Measurements from ENCODE around the gene SP3. TPM values are rescaled to one million over a fixed set of nuclear protein-coding genes. Genes with fewer than 3 reads are reported as not detected.

The SP3 gene
- polyA plus RNA-seq, 2 of the 4 experiments (the other 2 are of a cell fraction) = 40.1 to 83.1 TPM

DNA sequence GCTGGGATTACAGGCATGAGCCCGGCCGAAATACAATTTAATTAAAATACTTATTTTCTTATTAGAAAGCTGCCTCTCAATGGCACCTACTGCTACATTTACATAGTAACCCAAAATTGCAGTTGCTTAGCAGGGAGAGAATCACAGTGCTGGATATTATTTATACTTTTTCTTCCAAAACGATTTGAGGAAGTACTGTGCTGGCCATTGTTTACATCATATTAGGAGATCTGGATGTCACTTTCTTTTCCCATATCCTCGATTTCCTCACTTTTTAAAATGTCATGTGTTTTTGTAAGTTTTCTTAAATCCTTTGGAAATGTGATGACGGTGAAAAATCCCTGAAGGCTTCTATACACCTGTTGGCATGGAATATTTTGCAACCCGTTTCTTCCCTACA is 3.4 kb upstream of the SP3 start:
- WGBS (ENCODE audit: missing lambda C conversion rate) = 70% methylated on average over 6 of the region's 6 CpGs
- POLR2A ChIA-PET = interaction anchor here (0.6 kb wide), 1 partner anchor 12 kb away, joined by 3 read pairs; no protein-coding TSS in a partner anchor

DNA sequence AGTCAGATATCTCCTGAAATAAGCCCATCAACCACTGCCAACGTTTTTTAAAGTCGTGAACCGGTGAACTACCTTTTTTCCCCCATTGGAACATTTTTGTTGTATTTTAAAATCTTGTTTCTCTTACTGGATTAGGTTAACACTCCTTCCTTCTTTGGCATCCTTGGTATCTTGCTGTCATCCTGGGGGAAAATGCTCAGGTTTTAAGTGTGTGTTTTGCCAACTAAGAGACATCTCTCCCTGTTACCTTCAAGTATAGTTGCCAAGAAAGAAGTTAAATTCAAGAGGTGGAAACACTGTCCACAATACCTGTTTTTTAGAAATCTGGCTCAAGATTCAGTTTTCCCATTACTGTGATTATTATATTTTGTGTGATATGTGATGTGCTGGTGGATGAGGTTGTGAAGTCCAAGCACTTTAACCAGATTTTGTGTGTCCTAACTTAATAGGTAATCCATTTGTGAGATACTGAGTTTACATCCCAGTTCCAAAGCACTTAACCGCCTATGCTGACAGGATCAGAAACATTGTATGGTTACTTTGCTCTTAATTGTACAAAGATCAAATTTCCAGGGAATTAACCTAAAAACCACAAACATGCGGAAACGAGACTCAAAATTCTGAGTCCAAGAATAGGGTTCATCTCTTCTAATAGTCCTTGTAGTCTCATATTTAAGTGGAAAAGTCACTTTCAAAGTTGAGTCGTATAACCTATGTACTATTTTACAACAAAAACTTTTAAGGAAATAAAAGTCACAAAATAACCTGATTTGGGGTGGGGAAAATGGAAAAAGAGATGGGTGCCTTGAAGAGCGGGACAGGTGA is 1.3 kb upstream of the SP3 start:
- POLR2A ChIA-PET = interaction anchor here (0.6 to 1.5 kb wide), 8 partner anchors 12 to 376 kb away, joined by 3 to 12 read pairs (median 4); no protein-coding TSS in a partner anchor
- CTCF ChIA-PET = no interaction called here
- Histone ChIP-seq H3K4me3 (peak overlapping the region; percentile 99), H3K4me1 (peaks cover 30% of the 10 kb centered on the region), H3K9me3 (peaks cover 1% of the 10 kb centered on the region; the same call in 1 of the 3 replicates), H3K27ac (peak overlapping the region; percentile 100), H3K4me2 (peak overlapping the region; percentile 95)
- FAIRE-seq (no peak), ATAC-seq (no peak), DNase-seq (ENCODE audit: low read depth in 1 of 2, low spot score in 1 of 2) (peak; percentile 34 to 72)
- 19% methylated on average over 8 of the region's 8 CpGs for WGBS (ENCODE audit: missing lambda C conversion rate)
- TF ChIP-seq HEYL (CRISPR knock-in tag; IDR thresholded peaks at IDR 0.05) (no peak), RNF2 (IDR thresholded peaks at IDR 0.05; ENCODE audit: borderline replicate concordance, low read depth) (no peak), EHF (CRISPR knock-in tag; IDR thresholded peaks at IDR 0.05) (no peak), MAZ (IDR thresholded peaks at IDR 0.05; ENCODE audit: borderline replicate concordance, low read depth, low read length) (no peak), PHF8 (IDR thresholded peaks at IDR 0.05; ENCODE audit: borderline replicate concordance, low read depth) (no peak), SMC3 (IDR thresholded peaks at IDR 0.05) (no peak)
- TF ChIP-seq, protein P1, sequence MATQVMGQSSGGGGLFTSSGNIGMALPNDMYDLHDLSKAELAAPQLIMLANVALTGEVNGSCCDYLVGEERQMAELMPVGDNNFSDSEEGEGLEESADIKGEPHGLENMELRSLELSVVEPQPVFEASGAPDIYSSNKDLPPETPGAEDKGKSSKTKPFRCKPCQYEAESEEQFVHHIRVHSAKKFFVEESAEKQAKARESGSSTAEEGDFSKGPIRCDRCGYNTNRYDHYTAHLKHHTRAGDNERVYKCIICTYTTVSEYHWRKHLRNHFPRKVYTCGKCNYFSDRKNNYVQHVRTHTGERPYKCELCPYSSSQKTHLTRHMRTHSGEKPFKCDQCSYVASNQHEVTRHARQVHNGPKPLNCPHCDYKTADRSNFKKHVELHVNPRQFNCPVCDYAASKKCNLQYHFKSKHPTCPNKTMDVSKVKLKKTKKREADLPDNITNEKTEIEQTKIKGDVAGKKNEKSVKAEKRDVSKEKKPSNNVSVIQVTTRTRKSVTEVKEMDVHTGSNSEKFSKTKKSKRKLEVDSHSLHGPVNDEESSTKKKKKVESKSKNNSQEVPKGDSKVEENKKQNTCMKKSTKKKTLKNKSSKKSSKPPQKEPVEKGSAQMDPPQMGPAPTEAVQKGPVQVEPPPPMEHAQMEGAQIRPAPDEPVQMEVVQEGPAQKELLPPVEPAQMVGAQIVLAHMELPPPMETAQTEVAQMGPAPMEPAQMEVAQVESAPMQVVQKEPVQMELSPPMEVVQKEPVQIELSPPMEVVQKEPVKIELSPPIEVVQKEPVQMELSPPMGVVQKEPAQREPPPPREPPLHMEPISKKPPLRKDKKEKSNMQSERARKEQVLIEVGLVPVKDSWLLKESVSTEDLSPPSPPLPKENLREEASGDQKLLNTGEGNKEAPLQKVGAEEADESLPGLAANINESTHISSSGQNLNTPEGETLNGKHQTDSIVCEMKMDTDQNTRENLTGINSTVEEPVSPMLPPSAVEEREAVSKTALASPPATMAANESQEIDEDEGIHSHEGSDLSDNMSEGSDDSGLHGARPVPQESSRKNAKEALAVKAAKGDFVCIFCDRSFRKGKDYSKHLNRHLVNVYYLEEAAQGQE (IDR thresholded peaks at IDR 0.05) = no peak
- TF ChIP-seq, protein P2, sequence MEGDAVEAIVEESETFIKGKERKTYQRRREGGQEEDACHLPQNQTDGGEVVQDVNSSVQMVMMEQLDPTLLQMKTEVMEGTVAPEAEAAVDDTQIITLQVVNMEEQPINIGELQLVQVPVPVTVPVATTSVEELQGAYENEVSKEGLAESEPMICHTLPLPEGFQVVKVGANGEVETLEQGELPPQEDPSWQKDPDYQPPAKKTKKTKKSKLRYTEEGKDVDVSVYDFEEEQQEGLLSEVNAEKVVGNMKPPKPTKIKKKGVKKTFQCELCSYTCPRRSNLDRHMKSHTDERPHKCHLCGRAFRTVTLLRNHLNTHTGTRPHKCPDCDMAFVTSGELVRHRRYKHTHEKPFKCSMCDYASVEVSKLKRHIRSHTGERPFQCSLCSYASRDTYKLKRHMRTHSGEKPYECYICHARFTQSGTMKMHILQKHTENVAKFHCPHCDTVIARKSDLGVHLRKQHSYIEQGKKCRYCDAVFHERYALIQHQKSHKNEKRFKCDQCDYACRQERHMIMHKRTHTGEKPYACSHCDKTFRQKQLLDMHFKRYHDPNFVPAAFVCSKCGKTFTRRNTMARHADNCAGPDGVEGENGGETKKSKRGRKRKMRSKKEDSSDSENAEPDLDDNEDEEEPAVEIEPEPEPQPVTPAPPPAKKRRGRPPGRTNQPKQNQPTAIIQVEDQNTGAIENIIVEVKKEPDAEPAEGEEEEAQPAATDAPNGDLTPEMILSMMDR (IDR thresholded peaks at IDR 0.05) = no peak

More for the DNA sequence above, 3.4 kb upstream of the SP3 start:
- no peak overlapping the region for H3K4me2 ChIP-seq
- no peak overlapping the region for H3K4me3 ChIP-seq
- H3K9me3 ChIP-seq = no peaks in the 10 kb centered on the region
- CTCF ChIA-PET = no interaction called here
- ATAC-seq (no peak), DNase-seq (ENCODE audit: low read depth in 1 of 2, low spot score in 1 of 2) (no peak), FAIRE-seq (no peak)
- 0 out of 6 replicates have a peak overlapping the region, but pooled peaks of 1 of the 2 experiments have one; percentile 16 for H3K27ac ChIP-seq
- H3K4me1 ChIP-seq = peaks cover 34% of the 10 kb centered on the region
- TF ChIP-seq NPAS2 (CRISPR knock-in tag; IDR thresholded peaks at IDR 0.05; ENCODE audit: borderline replicate concordance) = no peak
- no peak for TF ChIP-seq RAD21 (conservative IDR thresholded peaks at IDR 0.05 in 1 of 2, IDR thresholded peaks at IDR 0.05 in 1 of 2)
- TF ChIP-seq ZFP36 (IDR thresholded peaks at IDR 0.05; ENCODE audit: borderline replicate concordance, partially characterized antibody) = no peak
- TF ChIP-seq, protein P3, sequence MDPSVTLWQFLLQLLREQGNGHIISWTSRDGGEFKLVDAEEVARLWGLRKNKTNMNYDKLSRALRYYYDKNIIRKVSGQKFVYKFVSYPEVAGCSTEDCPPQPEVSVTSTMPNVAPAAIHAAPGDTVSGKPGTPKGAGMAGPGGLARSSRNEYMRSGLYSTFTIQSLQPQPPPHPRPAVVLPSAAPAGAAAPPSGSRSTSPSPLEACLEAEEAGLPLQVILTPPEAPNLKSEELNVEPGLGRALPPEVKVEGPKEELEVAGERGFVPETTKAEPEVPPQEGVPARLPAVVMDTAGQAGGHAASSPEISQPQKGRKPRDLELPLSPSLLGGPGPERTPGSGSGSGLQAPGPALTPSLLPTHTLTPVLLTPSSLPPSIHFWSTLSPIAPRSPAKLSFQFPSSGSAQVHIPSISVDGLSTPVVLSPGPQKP (IDR thresholded peaks at IDR 0.05; ENCODE audit: low read depth, low read length) = no peak
- no peak for TF ChIP-seq RARB (CRISPR knock-in tag; IDR thresholded peaks at IDR 0.05)
- TF ChIP-seq EP300 (IDR thresholded peaks at IDR 0.05) = no peak
- TF ChIP-seq EHMT2 (IDR thresholded peaks at IDR 0.05; ENCODE audit: low read depth) = no peak
- TF ChIP-seq RFX5 (IDR thresholded peaks at IDR 0.05) = no peak
- TF ChIP-seq RCOR1 (IDR thresholded peaks at IDR 0.05; ENCODE audit: low read depth, low read length) = no peak
- no peak for TF ChIP-seq GATA3 (IDR thresholded peaks at IDR 0.05; ENCODE audit: borderline replicate concordance)
- TF ChIP-seq FOSB (CRISPR knock-in tag; IDR thresholded peaks at IDR 0.05) = no peak
- TF ChIP-seq, protein P1 (IDR thresholded peaks at IDR 0.05) = no peak
- no peak for TF ChIP-seq CEBPB (IDR thresholded peaks at IDR 0.05)
- TF ChIP-seq SREBF2 (IDR thresholded peaks at IDR 0.05) = no peak
- TF ChIP-seq TP53 (CRISPR knock-in tag; IDR thresholded peaks at IDR 0.05) = no peak
- no peak for TF ChIP-seq CHD2 (IDR thresholded peaks at IDR 0.05; ENCODE audit: low read length, partially characterized antibody)
- TF ChIP-seq POLR2AphosphoS2 (conservative IDR thresholded peaks at IDR 0.05; ENCODE audit: low read length) = no peak
- TF ChIP-seq HDAC2 (IDR thresholded peaks at IDR 0.05) = no peak
- TF ChIP-seq FOXS1 (CRISPR knock-in tag; IDR thresholded peaks at IDR 0.05) = no peak
- TF ChIP-seq, protein P4, sequence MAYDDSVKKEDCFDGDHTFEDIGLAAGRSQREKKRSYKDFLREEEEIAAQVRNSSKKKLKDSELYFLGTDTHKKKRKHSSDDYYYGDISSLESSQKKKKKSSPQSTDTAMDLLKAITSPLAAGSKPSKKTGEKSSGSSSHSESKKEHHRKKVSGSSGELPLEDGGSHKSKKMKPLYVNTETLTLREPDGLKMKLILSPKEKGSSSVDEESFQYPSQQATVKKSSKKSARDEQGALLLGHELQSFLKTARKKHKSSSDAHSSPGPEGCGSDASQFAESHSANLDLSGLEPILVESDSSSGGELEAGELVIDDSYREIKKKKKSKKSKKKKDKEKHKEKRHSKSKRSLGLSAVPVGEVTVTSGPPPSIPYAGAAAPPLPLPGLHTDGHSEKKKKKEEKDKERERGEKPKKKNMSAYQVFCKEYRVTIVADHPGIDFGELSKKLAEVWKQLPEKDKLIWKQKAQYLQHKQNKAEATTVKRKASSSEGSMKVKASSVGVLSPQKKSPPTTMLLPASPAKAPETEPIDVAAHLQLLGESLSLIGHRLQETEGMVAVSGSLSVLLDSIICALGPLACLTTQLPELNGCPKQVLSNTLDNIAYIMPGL (CRISPR knock-in tag; IDR thresholded peaks at IDR 0.05; ENCODE audit: borderline replicate concordance) = no peak
